GM06990 (cell line): ENCODE data around the gene HSP90AB1.

Experiments used
- DNase-seq: peaks from one replicate; pipeline ENCODE4 v3.0.0-alpha.2; 2011; ENCODE audit not compliant: insufficient read length; ENCODE audit errors: extremely low read depth
- H3K27me3 ChIP-seq: replicated peaks from 2 replicates; pipeline ENCODE4 v1.6.0; 2011; ENCODE audit warnings: low read length; ENCODE audit not compliant: control insufficient read depth, insufficient read depth
- H3K36me3 ChIP-seq: 2 replicates; pipeline ENCODE4 v1.5.1; 2011; ENCODE audit warnings: low read length; ENCODE audit not compliant: control insufficient read depth, insufficient read depth
- H3K4me3 ChIP-seq: replicated peaks from 2 replicates; pipeline ENCODE4 v1.5.1; 2011; ENCODE audit warnings: low read depth, mild to moderate bottlenecking, control low read depth, low read length
- TF ChIP-seq, protein P1 (sequence below): IDR thresholded peaks from 2 replicates; pipeline ENCODE4 v1.5.1; 2011; ENCODE audit warnings: low read length, control low read depth, mild to moderate bottlenecking, inconsistent platforms; ENCODE audit not compliant: insufficient read depth, poor library complexity, severe bottlenecking

Gene HSP90AB1

DNA sequence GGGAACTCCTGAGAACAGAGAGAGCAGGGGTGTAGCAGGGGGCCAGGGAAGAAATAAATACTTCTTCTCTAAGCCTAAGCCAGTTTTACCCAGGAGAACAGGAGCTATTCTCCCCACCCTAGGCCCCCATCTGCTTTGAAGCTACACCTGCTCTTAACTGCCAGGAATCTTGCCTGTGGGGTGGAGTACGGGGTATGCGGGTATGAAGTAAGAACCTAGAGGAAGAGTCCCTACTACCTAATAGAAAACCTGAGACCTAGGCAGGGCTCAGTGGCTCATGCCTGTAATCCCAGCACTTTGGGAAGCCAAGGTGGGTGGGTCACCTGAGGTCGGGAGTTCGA lies 22.0 kb upstream of the HSP90AB1 start:
- DNase-seq: no peak

DNA sequence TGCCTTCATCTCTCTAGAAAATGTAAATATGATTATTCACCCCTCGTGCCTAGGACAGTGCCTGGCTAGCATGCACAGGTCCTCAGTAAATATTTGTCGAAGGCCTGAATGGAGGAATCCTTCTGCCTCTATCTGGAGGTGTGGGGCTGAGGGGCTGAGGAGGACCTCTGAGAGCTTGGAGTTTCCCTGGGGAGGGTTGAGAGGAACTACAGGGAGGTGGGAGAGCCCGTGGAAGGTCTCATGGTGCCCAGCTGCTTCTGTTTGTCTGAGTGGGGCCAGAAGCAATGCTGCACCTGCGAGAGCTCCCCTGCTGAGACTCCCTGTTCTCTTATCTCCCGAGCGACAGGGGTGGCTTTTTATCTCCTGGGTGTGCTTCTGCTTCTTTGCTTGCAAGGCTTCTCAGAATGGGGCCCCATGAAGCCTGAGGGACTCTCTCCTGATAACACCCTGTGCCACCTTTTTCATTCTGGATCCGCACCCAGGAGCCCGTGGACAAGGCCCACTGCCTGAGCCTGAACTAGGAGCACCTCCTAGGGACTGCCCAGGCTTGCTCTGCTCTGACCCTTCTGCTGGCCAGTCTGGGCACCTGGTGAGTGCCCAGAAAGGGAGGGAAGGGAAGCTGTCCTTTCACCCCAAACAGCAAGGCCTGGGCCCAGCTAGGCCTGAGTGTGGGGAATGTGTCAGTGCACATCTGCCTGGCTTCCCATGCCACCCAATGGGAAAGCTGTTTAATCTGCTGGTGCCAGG lies 21.1 kb upstream of the HSP90AB1 start:
- Histone ChIP-seq H3K4me3 (no peak overlapping the region), H3K27me3 (no peaks in the 10 kb centered on the region), H3K36me3 (peaks cover 9% of the 10 kb centered on the region)
- TF ChIP-seq, protein P1, sequence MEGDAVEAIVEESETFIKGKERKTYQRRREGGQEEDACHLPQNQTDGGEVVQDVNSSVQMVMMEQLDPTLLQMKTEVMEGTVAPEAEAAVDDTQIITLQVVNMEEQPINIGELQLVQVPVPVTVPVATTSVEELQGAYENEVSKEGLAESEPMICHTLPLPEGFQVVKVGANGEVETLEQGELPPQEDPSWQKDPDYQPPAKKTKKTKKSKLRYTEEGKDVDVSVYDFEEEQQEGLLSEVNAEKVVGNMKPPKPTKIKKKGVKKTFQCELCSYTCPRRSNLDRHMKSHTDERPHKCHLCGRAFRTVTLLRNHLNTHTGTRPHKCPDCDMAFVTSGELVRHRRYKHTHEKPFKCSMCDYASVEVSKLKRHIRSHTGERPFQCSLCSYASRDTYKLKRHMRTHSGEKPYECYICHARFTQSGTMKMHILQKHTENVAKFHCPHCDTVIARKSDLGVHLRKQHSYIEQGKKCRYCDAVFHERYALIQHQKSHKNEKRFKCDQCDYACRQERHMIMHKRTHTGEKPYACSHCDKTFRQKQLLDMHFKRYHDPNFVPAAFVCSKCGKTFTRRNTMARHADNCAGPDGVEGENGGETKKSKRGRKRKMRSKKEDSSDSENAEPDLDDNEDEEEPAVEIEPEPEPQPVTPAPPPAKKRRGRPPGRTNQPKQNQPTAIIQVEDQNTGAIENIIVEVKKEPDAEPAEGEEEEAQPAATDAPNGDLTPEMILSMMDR: no peak
- no peak for DNase-seq

More for the DNA sequence above, 22.0 kb upstream of the HSP90AB1 start:
- Histone ChIP-seq H3K27me3 (no peaks in the 10 kb centered on the region), H3K36me3 (peaks cover 4% of the 10 kb centered on the region), H3K4me3 (peak overlapping the region; percentile 73)
- TF ChIP-seq, protein P1: no peak

DNA sequence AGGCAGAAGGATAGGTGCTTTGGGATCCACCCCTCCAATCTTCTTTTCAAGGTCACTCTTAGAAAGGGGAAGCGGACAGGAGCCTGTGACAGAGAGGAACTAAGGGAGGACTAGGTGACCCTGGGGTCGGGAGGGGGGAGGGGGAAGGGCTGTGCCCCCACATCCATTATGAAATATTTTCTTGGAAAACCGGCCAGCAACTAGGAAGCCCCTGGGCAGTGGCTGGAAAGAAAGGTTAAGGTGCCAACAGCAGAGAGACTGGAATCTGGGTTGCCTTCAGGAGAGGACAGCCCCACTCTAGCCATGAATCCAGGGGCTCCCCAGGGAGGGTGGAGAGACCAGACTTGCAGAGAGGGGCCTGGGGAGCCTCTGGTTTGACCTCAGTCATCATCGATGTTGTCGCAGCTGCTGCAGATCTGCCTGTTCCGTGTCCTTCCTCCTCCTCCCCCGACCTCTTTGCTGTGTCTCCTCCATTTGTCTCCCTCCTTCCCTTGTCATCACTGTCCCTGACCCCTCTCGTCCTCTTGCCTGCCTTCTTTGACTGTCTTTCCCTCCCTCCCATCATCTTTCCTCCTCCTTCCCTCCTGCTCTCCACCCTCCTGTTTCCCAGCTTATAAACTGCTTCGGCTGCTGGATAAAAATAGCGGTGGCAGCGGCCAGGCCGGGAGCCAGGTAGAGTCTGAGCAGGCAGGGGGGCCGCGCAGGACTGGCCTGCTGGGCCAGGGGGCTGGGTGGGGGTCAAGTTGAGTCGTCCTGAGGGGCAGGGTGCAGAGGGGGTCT lies 20.3 kb upstream of the HSP90AB1 start:
- no peaks in the 10 kb centered on the region for H3K27me3 ChIP-seq
- peaks cover 11% of the 10 kb centered on the region for H3K36me3 ChIP-seq
- TF ChIP-seq, protein P1: no peak
- no peak for DNase-seq
- H3K4me3 ChIP-seq: no peak overlapping the region

DNA sequence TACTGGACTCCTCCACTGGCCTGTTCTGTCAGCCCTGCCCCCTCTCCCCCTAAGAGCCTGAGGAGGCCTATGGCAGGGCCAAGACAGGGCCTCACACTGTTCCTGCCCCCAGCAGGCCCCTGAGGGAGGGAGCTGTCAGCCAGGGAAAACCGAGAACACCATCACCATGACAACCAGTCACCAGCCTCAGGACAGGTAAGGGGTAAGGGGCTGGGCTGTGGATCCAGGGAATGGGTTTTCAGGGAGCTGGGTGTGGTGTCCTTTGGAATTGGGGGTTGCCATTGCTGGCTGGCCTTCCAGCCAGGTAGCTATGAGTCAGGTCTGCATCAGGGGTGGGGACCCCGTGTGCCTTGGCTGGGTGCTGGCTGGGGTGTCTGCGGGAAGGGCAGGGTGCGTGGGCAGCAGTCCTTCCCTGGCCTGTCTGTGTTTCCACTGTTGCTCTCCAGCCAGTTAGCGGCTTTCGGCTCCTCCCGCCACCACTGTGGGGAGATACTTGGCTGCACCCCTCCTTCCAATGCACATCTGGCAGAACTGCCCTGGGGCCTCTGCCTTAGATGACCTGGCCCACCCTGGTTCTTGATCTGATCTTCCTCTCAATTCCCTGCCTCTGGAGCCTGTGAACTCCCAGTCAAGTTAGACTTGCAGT lies 19.6 kb upstream of the HSP90AB1 start:
- TF ChIP-seq, protein P1: no peak
- Histone ChIP-seq H3K27me3 (no peaks in the 10 kb centered on the region), H3K36me3 (peaks cover 15% of the 10 kb centered on the region), H3K4me3 (no peak overlapping the region)
- DNase-seq: no peak

DNA sequence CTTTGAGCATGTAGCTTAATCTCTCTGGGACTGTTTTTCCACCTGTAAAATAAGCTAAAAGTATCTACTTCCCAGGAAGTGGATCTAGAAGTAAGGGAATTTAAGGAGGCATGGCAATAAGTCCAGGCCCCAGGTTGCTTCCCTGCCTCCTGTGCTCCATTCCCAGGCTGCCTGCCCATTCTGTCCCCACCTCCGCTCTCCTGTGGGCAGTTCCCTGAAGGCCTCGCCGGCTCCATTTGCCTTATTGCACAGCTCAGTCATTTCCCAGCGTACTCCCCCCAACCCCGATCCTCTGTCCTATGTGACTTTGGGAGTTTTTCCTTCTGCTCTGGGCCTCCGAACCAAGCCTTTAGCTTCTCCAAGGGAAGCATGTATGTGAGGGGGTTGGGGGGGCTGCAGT lies 18.9 kb upstream of the HSP90AB1 start:
- Histone ChIP-seq H3K27me3 (no peaks in the 10 kb centered on the region), H3K4me3 (no peak overlapping the region), H3K36me3 (peaks cover 19% of the 10 kb centered on the region)
- TF ChIP-seq, protein P1: no peak
- DNase-seq: no peak
